GM12878 (cell line): Measurements from ENCODE around the gene TECTA. TPM values are rescaled to one million over a fixed set of nuclear protein-coding genes. Genes with fewer than 3 reads are reported as not detected.

Experiments used
- ATAC-seq: fragments of 200-7000 bp; cut with Tn5 transposase; 3 replicates; pipeline ENCODE4 v1.9.1; 2020; ENCODE audit warnings: mild to moderate bottlenecking, moderate library complexity
- BruUV-seq: library from RNA; stranded (reverse); fragments of 400-500 nt; replicated peaks from 2 replicates; lab custom pipeline; 2021; lab: Mats Ljungman, UMichigan
- CTCF ChIA-PET: fragments of 300-600 bp; sonication (Branson Sonifier 250); formaldehyde crosslinking; extraction: SDS; loops from one replicate; lab custom pipeline; 2021; ENCODE audit warnings: inconsistent platforms; lab: Yijun Ruan, JAX
- POLR2A ChIA-PET: fragments of 350-600 bp; formaldehyde crosslinking; extraction: SDS; loops from one replicate; lab custom pipeline; 2021; ENCODE audit warnings: inconsistent platforms; lab: Charles Lee
- RAD21 ChIA-PET: fragments of 300-600 bp; sonication (Branson Sonifier 250); formaldehyde crosslinking; loops from one replicate; lab custom pipeline; 2023; ENCODE audit warnings: antibody characterized with exemption; ENCODE audit not compliant: unreplicated experiment; lab: Charles Lee
- SMC1A ChIA-PET: fragments of 300-600 bp; sonication (Branson Sonifier 250); formaldehyde crosslinking; loops from one replicate; lab custom pipeline; 2023; ENCODE audit not compliant: unreplicated experiment, uncharacterized antibody; lab: Charles Lee
- DNase-seq: peaks from one replicate; pipeline ENCODE4 v3.0.0-alpha.2; 2011; ENCODE audit warnings: low read depth, low spot score
- FAIRE-seq: peaks from 3 replicates; lab custom pipeline; 2011; peaks lifted over from hg19 to GRCh38; lab: Jason Lieb, UNC
- H2AFZ ChIP-seq: 2 replicates; pipeline ENCODE4 v1.6.0; 2011; ENCODE audit warnings: low read depth, low read length, control low read depth; ENCODE audit not compliant: control insufficient read depth
- H3K27ac ChIP-seq: 2 replicates; pipeline ENCODE4 v1.5.1; 2011; ENCODE audit warnings: control low read depth; ENCODE audit not compliant: control insufficient read depth, insufficient read depth
- H3K27me3 ChIP-seq, 2 experiments: replicated peaks in 1 of 2; 2 replicates each; pipeline versions ENCODE4 v1.6.0 to v1.6.1; 2011; ENCODE audit warnings: low read length in 1 of 2; ENCODE audit not compliant: control insufficient read depth in 2 of 2, insufficient read depth in 2 of 2
- H3K36me3 ChIP-seq, 2 experiments: 2 replicates each; pipeline ENCODE4 v1.5.1; 2011; ENCODE audit warnings: low read length in 1 of 2; ENCODE audit not compliant: control insufficient read depth in 2 of 2, insufficient read depth in 2 of 2
- H3K4me1 ChIP-seq: 2 replicates; pipeline ENCODE4 v1.6.1; 2011; ENCODE audit warnings: mild to moderate bottlenecking, low read length, moderate library complexity, mixed read lengths; ENCODE audit not compliant: control insufficient read depth, insufficient read depth
- H3K4me2 ChIP-seq: 2 replicates; pipeline ENCODE4 v1.6.0; 2011; ENCODE audit warnings: control low read depth; ENCODE audit not compliant: control insufficient read depth, insufficient read depth
- H3K4me3 ChIP-seq: fragments of 200-600 bp; sonication (generic); 2 replicates; pipeline ENCODE4 v1.5.1; 2016
- H3K79me2 ChIP-seq: 2 replicates; pipeline ENCODE4 v1.6.0; 2011; ENCODE audit warnings: low read length; ENCODE audit not compliant: control insufficient read depth, insufficient read depth
- H3K9ac ChIP-seq: 2 replicates; pipeline ENCODE4 v1.8.0; 2011; ENCODE audit warnings: low read length, control low read depth, mixed read lengths; ENCODE audit not compliant: control insufficient read depth, insufficient read depth
- H3K9me3 ChIP-seq: replicated peaks from 3 replicates; pipeline ENCODE4 v1.5.1; 2011; ENCODE audit warnings: mild to moderate bottlenecking, low read length; ENCODE audit not compliant: control insufficient read depth, insufficient read depth
- H4K20me1 ChIP-seq: 2 replicates; pipeline ENCODE4 v1.6.0; 2011; ENCODE audit not compliant: control insufficient read depth, insufficient read depth
- BCL3 ChIP-seq: IDR thresholded peaks from 2 replicates; pipeline ENCODE4 v1.6.1; 2011; ENCODE audit warnings: borderline replicate concordance, low read depth, mild to moderate bottlenecking, moderate library complexity, low read length; ENCODE audit not compliant: insufficient read depth, poor library complexity, severe bottlenecking
- E2F8 ChIP-seq: fragments of 450-650 bp; IDR thresholded peaks from 2 replicates; pipeline ENCODE4 v1.6.1; 2018; ENCODE audit warnings: mild to moderate bottlenecking, low read depth, moderate library complexity; ENCODE audit not compliant: partially characterized antibody
- ESRRA ChIP-seq: IDR thresholded peaks from 2 replicates; pipeline ENCODE4 v1.6.1; 2012; ENCODE audit warnings: mild to moderate bottlenecking, low read length, improper control_type of control experiment
- HCFC1 ChIP-seq: fragments of 150-350 bp; IDR thresholded peaks from 2 replicates; pipeline ENCODE4 v1.6.1; 2014; ENCODE audit warnings: low read length
- IRF5 ChIP-seq: fragments of 450-650 bp; IDR thresholded peaks from 2 replicates; pipeline ENCODE4 v1.6.1; 2017; ENCODE audit warnings: borderline replicate concordance
- MTA2 ChIP-seq: fragments of 450-650 bp; IDR thresholded peaks from 2 replicates; pipeline ENCODE4 v1.6.1; 2016; ENCODE audit warnings: low read depth, mild to moderate bottlenecking, moderate library complexity
- POU2F2 ChIP-seq: IDR thresholded peaks from 3 replicates; pipeline ENCODE4 v1.6.1; 2011; ENCODE audit warnings: low read depth, mild to moderate bottlenecking, low read length, borderline replicate concordance
- SREBF2 ChIP-seq: IDR thresholded peaks from 2 replicates; pipeline ENCODE4 v1.6.1; 2012; ENCODE audit warnings: mild to moderate bottlenecking, low read length
- TAF1 ChIP-seq: IDR thresholded peaks from 2 replicates; pipeline ENCODE4 v1.6.1; 2011; ENCODE audit warnings: mild to moderate bottlenecking, low read depth, low read length, borderline replicate concordance
- WGBS: methylation state at CpG from one replicate; pipeline ENCODE4 v1.1.6; 2016; ENCODE audit warnings: low lambda C conversion rate; ENCODE audit not compliant: insufficient replicate concordance, insufficient coverage; ENCODE audit errors: missing lambda C conversion rate; 5-methylcytosine and 5-hydroxymethylcytosine counted together
- in situ Hi-C: fragments of 300-500 bp; cut with MboI; formaldehyde crosslinking; loops from 9 replicates; pipeline ENCODE4 v1.14.3; 2018; ENCODE audit warnings: mixed read lengths
- intact Hi-C: fragments of 100-400 bp; cut with micrococcal nuclease; formaldehyde crosslinking; loops from one replicate; pipeline ENCODE4 v1.14.2; 2022; ENCODE audit not compliant: unreplicated experiment
- polyA plus RNA-seq, 11 experiments: library from polyadenylated mRNA; depleted of rRNA in 4 of 11; unstranded in 6 of 11; stranded (reverse) in 5 of 11; fragments of >200 nt; fragmentation: Nextera tagmentation in 4 of 11; fragmentation: Illumina TruSeq in 1 of 11; extraction: Ambion mirVana in 4 of 11; extraction: Trizol in 1 of 11; gene quantifications; 1 replicate in 1 of 11; 2 replicates in 10 of 11; pipeline versions ENCODE4 v1.2.1 to v1.2.3, GENCODE V29; 2011 to 2016; ENCODE audit warnings: inconsistent platforms in 2 of 11, missing spikeins in 2 of 11, low read depth in 1 of 11
- total RNA-seq, 4 experiments: library from RNA; depleted of rRNA in 3 of 4; stranded (reverse); fragments of >200 nt in 3 of 4; fragmentation: Illumina TruSeq in 1 of 4; extraction: Trizol in 1 of 4; gene quantifications; 2 replicates each; pipeline versions ENCODE4 v1.2.1 to v1.2.3, GENCODE V29; 2013 to 2021

The TECTA gene
- total and polyA plus RNA-seq, 10 of the 15 experiments (the other 5 are each of a cell fraction or from before 2014, with no cell fraction given): under 0.01 to 0.14 (median 0.05) TPM; not detected in 1

GRCh38 chr11:121070951-121071845, 29.8 kb upstream of the TECTA start:
- BruUV-seq: no TSS peak
- H3K4me1 ChIP-seq: peaks cover 14% of the 10 kb centered on the region; the same call in 1 of the 2 replicates
- no peaks in the 10 kb centered on the region for H4K20me1 ChIP-seq
- H3K79me2 ChIP-seq: no peaks in the 10 kb centered on the region
- CTCF ChIA-PET: no interaction called here
- no peaks in the 10 kb centered on the region; the same call in 2 of the 3 replicates for H3K9me3 ChIP-seq
- no peak overlapping the region for H2AFZ ChIP-seq
- FAIRE-seq (no peak), DNase-seq (no peak), ATAC-seq (no peak)
- SMC1A ChIA-PET: interaction anchor here (0.6 kb wide), 1 partner anchor 242 kb away, joined by 3 read pairs; no protein-coding TSS in a partner anchor
- RAD21 ChIA-PET: no interaction called here
- TF ChIP-seq SREBF2: no peak
- TF ChIP-seq MTA2: no peak
- no peak for TF ChIP-seq E2F8
- TF ChIP-seq IRF5: no peak
- no peak for TF ChIP-seq BCL3
- TF ChIP-seq ESRRA: no peak
- TF ChIP-seq POU2F2: no peak
- no peak for TF ChIP-seq TAF1
- TF ChIP-seq HCFC1: no peak
- H3K27ac ChIP-seq: no peak overlapping the region
- intact Hi-C loops: no loop called here
- no peaks in the 10 kb centered on the region for H3K27me3 ChIP-seq
- POLR2A ChIA-PET: no interaction called here
- in situ Hi-C loops: no loop called here
- peaks cover 0 to 2% of the 10 kb centered on the region in 2 experiments; a peak in 1 of 4 replicates for H3K36me3 ChIP-seq
- no peak overlapping the region for H3K9ac ChIP-seq
- H3K4me2 ChIP-seq: no peak overlapping the region
- no peak overlapping the region for H3K4me3 ChIP-seq
- WGBS: 33% methylated on average over 2 of the region's 2 CpGs
